WTC11 (cell line): Measurements from ENCODE around the gene NHSL1. TPM values are rescaled to one million over a fixed set of nuclear protein-coding genes. Genes with fewer than 3 reads are reported as not detected.
A peak's percentile ranks its signal among the peaks of the same experiment; 100 is the strongest.

Experiments used
- ATAC-seq: fragments of 200-7000 bp; cut with Tn5 transposase; 2 replicates; pipeline ENCODE4 v1.10.0; 2021; ENCODE audit warnings: mild to moderate bottlenecking, moderate library complexity
- CTCF ChIA-PET: fragments of 300-600 bp; sonication (Branson Sonifier 250); formaldehyde crosslinking; loops from one replicate; lab custom pipeline; 2021; ENCODE audit warnings: antibody characterized with exemption; lab: Charles Lee
- POLR2A ChIA-PET: fragments of 350-600 bp; sonication (Branson Sonifier 250); formaldehyde crosslinking; loops from one replicate; lab custom pipeline; 2021; ENCODE audit warnings: antibody characterized with exemption; lab: Charles Lee
- DNase-seq: peaks from one replicate; pipeline ENCODE4 v3.0.0; 2021; ENCODE audit warnings: low spot score
- H3K27ac Mint-ChIP-seq: 2 replicates; pipeline ENCODE4 v1.8.0; 2021; ENCODE audit warnings: mixed read lengths
- H3K27me3 Mint-ChIP-seq: 2 replicates; pipeline ENCODE4 v1.8.0; 2021; ENCODE audit warnings: low read depth, mild to moderate bottlenecking, moderate library complexity, mixed read lengths
- H3K36me3 Mint-ChIP-seq: 2 replicates; pipeline ENCODE4 v1.8.0; 2021; ENCODE audit warnings: mixed read lengths
- H3K4me1 Mint-ChIP-seq: 2 replicates; pipeline ENCODE4 v1.8.0; 2022; ENCODE audit warnings: mixed read lengths
- H3K4me3 Mint-ChIP-seq: 2 replicates; pipeline ENCODE4 v1.8.0; 2021; ENCODE audit warnings: mild to moderate bottlenecking, moderate library complexity, mixed read lengths
- H3K9me3 Mint-ChIP-seq: 2 replicates; pipeline ENCODE4 v1.8.0; 2021; ENCODE audit warnings: mixed read lengths
- CREM ChIP-seq: sonication (generic); formaldehyde crosslinking; IDR thresholded peaks from 2 replicates; pipeline ENCODE4 v1.8.1; 2022; ENCODE audit warnings: mild to moderate bottlenecking, missing genetic modification reagents, moderate library complexity
- ESRRA ChIP-seq: sonication (generic); formaldehyde crosslinking; IDR thresholded peaks from 2 replicates; pipeline ENCODE4 v1.8.1; 2022; ENCODE audit warnings: mild to moderate bottlenecking, missing genetic modification reagents, borderline replicate concordance
- FOXJ3 ChIP-seq: sonication (generic); formaldehyde crosslinking; IDR thresholded peaks from 2 replicates; pipeline ENCODE4 v1.9.0; 2021; ENCODE audit warnings: missing genetic modification reagents, mild to moderate bottlenecking, borderline replicate concordance
- GABPB1 ChIP-seq: sonication (generic); formaldehyde crosslinking; IDR thresholded peaks from 2 replicates; pipeline ENCODE4 v1.8.1; 2023; ENCODE audit warnings: mild to moderate bottlenecking, missing genetic modification reagents
- GTF2I ChIP-seq: fragments of 250-450 bp; sonication (Bioruptor Pico); conservative IDR thresholded peaks from 2 replicates; pipeline ENCODE4 v1.4.0; 2021; ENCODE audit warnings: mild to moderate bottlenecking
- HMGA2 ChIP-seq: fragments of 250-450 bp; sonication (Bioruptor Pico); IDR thresholded peaks from 2 replicates; pipeline ENCODE4 v1.4.0; 2021; ENCODE audit warnings: mild to moderate bottlenecking, moderate library complexity
- HMGXB4 ChIP-seq: sonication (generic); formaldehyde crosslinking; IDR thresholded peaks from 2 replicates; pipeline ENCODE4 v1.8.1; 2023; ENCODE audit warnings: mild to moderate bottlenecking, moderate library complexity, missing genetic modification reagents
- MXD4 ChIP-seq: fragments of 250-450 bp; sonication (Bioruptor Pico); IDR thresholded peaks from 2 replicates; pipeline ENCODE4 v1.8.0; 2021; ENCODE audit warnings: mild to moderate bottlenecking, moderate library complexity, borderline replicate concordance
- MYBL2 ChIP-seq: sonication (generic); formaldehyde crosslinking; IDR thresholded peaks from 2 replicates; pipeline ENCODE4 v1.8.1; 2023; ENCODE audit warnings: mild to moderate bottlenecking, moderate library complexity, missing genetic modification reagents
- NFATC4 ChIP-seq: fragments of 250-450 bp; sonication (Bioruptor Pico); IDR thresholded peaks from 2 replicates; pipeline ENCODE4 v1.9.0; 2021; ENCODE audit warnings: mild to moderate bottlenecking
- TCF7 ChIP-seq: sonication (generic); formaldehyde crosslinking; IDR thresholded peaks from 2 replicates; pipeline ENCODE4 v1.8.0; 2022; ENCODE audit warnings: mild to moderate bottlenecking, low read depth, missing genetic modification reagents, moderate library complexity
- TEAD1 ChIP-seq: sonication (generic); formaldehyde crosslinking; IDR thresholded peaks from 2 replicates; pipeline ENCODE4 v1.8.0; 2022; ENCODE audit warnings: mild to moderate bottlenecking, missing genetic modification reagents
- ZBTB21 ChIP-seq: sonication (generic); formaldehyde crosslinking; IDR thresholded peaks from 2 replicates; pipeline ENCODE4 v1.8.1; 2023; ENCODE audit warnings: mild to moderate bottlenecking, missing genetic modification reagents, borderline replicate concordance
- ZNF219 ChIP-seq: sonication (generic); formaldehyde crosslinking; IDR thresholded peaks from 2 replicates; pipeline ENCODE4 v1.8.0; 2023; ENCODE audit warnings: missing genetic modification reagents, mild to moderate bottlenecking, borderline replicate concordance
- ZNF263 ChIP-seq: sonication (generic); formaldehyde crosslinking; IDR thresholded peaks from 2 replicates; pipeline ENCODE4 v1.8.1; 2022; ENCODE audit warnings: low read depth, mild to moderate bottlenecking, moderate library complexity, missing genetic modification reagents
- ZNF281 ChIP-seq: sonication (generic); formaldehyde crosslinking; IDR thresholded peaks from 2 replicates; pipeline ENCODE4 v1.8.0; 2023; ENCODE audit warnings: mild to moderate bottlenecking, missing genetic modification reagents
- ZNF512 ChIP-seq: sonication (generic); formaldehyde crosslinking; IDR thresholded peaks from 2 replicates; pipeline ENCODE4 v1.8.1; 2022; ENCODE audit warnings: missing genetic modification reagents, borderline replicate concordance
- total RNA-seq: library from RNA; stranded (reverse); gene quantifications from 3 replicates; pipeline ENCODE4 v1.2.3, GENCODE V29; 2021

NHSL1 gene
- total RNA-seq, 1 experiment from 2014 or later, result 31.1 TPM

- TF ChIP-seq TCF7 (CRISPR knock-in tag), result no peak
Observed at GRCh38 chr6:138456401-138456790, 42.9 kb downstream of the NHSL1 start (continued).

GRCh38 chr6:138455746-138456400 lies 43.4 kb downstream of the NHSL1 start:
- Mint-ChIP-seq H3K27ac (no peak overlapping the region), H3K27me3 (no peaks in the 10 kb centered on the region), H3K4me1 (no peaks in the 10 kb centered on the region), H3K9me3 (no peaks in the 10 kb centered on the region), H3K36me3 (no peaks in the 10 kb centered on the region), H3K4me3 (no peak overlapping the region)
- TF ChIP-seq MYBL2, result no peak
- TF ChIP-seq ZNF512 (CRISPR knock-in tag), result no peak
- TF ChIP-seq ZNF281 (CRISPR knock-in tag), result no peak
- no peak for TF ChIP-seq ZNF219 (CRISPR knock-in tag)
- DNase-seq (no peak), ATAC-seq (no peak)
- ChIA-PET CTCF (interaction anchor here (0.7 to 1.2 kb wide), 3 partner anchors 53 to 68 kb away, joined by 3 to 7 read pairs (median 5); no protein-coding TSS in a partner anchor), POLR2A (interaction anchor here (0.7 kb wide), 1 partner anchor 105 kb away, joined by 3 read pairs; no protein-coding TSS in a partner anchor)

GRCh38 chr6:138454981-138455706 lies 44.1 kb downstream of the NHSL1 start:
- H3K4me1 Mint-ChIP-seq, result no peaks in the 10 kb centered on the region
- peak; percentile 85 for ATAC-seq
- no peak overlapping the region for H3K27ac Mint-ChIP-seq
- peak; percentile 49 for DNase-seq
- ChIA-PET POLR2A (interaction anchor here (0.7 kb wide), 1 partner anchor 106 kb away, joined by 3 read pairs; no protein-coding TSS in a partner anchor), CTCF (interaction anchor here (0.7 to 1.2 kb wide), 3 partner anchors 53 to 68 kb away, joined by 3 to 7 read pairs (median 5); no protein-coding TSS in a partner anchor)
- H3K4me3 Mint-ChIP-seq, result no peak overlapping the region
- H3K27me3 Mint-ChIP-seq, result no peaks in the 10 kb centered on the region
- H3K36me3 Mint-ChIP-seq, result no peaks in the 10 kb centered on the region
- no peak for TF ChIP-seq ZBTB21
- TF ChIP-seq FOXJ3, result no peak
- no peaks in the 10 kb centered on the region for H3K9me3 Mint-ChIP-seq

- no peak for ATAC-seq
- Mint-ChIP-seq H3K9me3 (no peaks in the 10 kb centered on the region), H3K27me3 (no peaks in the 10 kb centered on the region), H3K36me3 (peaks cover 5% of the 10 kb centered on the region), H3K4me1 (no peaks in the 10 kb centered on the region), H3K27ac (no peak overlapping the region), H3K4me3 (no peak overlapping the region)
- ChIA-PET CTCF (no interaction called here), POLR2A (no interaction called here)
- DNase-seq, result no peak
- TF ChIP-seq MYBL2 (no peak), GTF2I (CRISPR knock-in tag) (0 out of 2 replicates have a peak, but pooled peaks have one; percentile 47)
Observed at GRCh38 chr6:138451043-138451442, 48.3 kb downstream of the NHSL1 start.

- Mint-ChIP-seq H3K36me3 (peaks cover 5% of the 10 kb centered on the region), H3K27ac (no peak overlapping the region)
- TF ChIP-seq HMGA2 (CRISPR knock-in tag), result no peak
- TF ChIP-seq TEAD1, result no peak
- TF ChIP-seq GABPB1 (CRISPR knock-in tag), result no peak
- no peak for TF ChIP-seq ESRRA (CRISPR knock-in tag)
- no peak for TF ChIP-seq CREM (CRISPR knock-in tag)
- TF ChIP-seq MXD4 (CRISPR knock-in tag), result no peak
- TF ChIP-seq ZNF263 (CRISPR knock-in tag), result no peak
- no peak for TF ChIP-seq HMGXB4
- no peak for TF ChIP-seq ZNF281 (CRISPR knock-in tag)
- TF ChIP-seq NFATC4 (CRISPR knock-in tag), result no peak
Observed at GRCh38 chr6:138450445-138450844, 48.8 kb downstream of the NHSL1 start.

More at GRCh38 chr6:138450445-138450844, 48.8 kb downstream of the NHSL1 start:
- H3K4me1 Mint-ChIP-seq, result no peaks in the 10 kb centered on the region
- ATAC-seq (no peak), DNase-seq (no peak)
- CTCF ChIA-PET, result no interaction called here
- POLR2A ChIA-PET, result no interaction called here
- H3K9me3 Mint-ChIP-seq, result no peaks in the 10 kb centered on the region
- H3K4me3 Mint-ChIP-seq, result no peak overlapping the region
- H3K27me3 Mint-ChIP-seq, result no peaks in the 10 kb centered on the region
